A673 (cell line): Measurements from ENCODE around the gene OR2G6.
"Not testable (repeated sequence)": the region's sequence is repeated elsewhere in the genome, so short reads cannot be mapped to it uniquely, and the experiment has no call there.

ENCODE experiments used
- EZH2 ChIP-seq: fragments of 200-600 bp; sonication (generic); IDR thresholded peaks from 2 replicates; pipeline ENCODE4 v1.6.1; 2017; ENCODE audit warnings: borderline replicate concordance, low read depth, mild to moderate bottlenecking, mixed read lengths, antibody characterized with exemption, low read length; ENCODE audit not compliant: poor library complexity, severe bottlenecking
- TF ChIP-seq, protein P1 (sequence below): fragments of 300-800, 200-600 bp; sonication (generic); conservative IDR thresholded peaks from 2 replicates; pipeline ENCODE4 v1.5.1; 2017; ENCODE audit warnings: low read depth, mild to moderate bottlenecking, antibody characterized with exemption, low read length, moderate library complexity, mixed read lengths

DNA sequence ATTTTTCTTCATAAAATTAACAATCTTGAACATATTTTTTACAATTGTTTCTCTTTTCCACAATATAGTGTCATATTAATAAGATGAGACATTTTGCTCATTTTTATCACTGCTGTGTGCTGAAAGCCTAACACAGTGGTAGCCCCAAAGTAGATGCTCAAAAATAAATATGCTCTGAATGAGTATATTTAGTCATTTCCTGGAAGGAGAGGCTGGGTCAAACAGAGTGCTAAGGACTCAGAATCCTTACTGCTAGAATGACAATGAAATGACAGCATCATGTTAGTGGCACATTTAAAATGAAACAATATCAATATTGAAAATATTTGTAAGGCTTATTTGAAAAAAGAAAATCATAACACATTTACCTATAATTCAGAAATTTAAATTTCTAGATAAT lies 29.6 kb downstream of the OR2G6 start:
- TF ChIP-seq, protein P1, sequence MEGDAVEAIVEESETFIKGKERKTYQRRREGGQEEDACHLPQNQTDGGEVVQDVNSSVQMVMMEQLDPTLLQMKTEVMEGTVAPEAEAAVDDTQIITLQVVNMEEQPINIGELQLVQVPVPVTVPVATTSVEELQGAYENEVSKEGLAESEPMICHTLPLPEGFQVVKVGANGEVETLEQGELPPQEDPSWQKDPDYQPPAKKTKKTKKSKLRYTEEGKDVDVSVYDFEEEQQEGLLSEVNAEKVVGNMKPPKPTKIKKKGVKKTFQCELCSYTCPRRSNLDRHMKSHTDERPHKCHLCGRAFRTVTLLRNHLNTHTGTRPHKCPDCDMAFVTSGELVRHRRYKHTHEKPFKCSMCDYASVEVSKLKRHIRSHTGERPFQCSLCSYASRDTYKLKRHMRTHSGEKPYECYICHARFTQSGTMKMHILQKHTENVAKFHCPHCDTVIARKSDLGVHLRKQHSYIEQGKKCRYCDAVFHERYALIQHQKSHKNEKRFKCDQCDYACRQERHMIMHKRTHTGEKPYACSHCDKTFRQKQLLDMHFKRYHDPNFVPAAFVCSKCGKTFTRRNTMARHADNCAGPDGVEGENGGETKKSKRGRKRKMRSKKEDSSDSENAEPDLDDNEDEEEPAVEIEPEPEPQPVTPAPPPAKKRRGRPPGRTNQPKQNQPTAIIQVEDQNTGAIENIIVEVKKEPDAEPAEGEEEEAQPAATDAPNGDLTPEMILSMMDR, result not testable (repeated sequence)
- TF ChIP-seq EZH2, result not testable (repeated sequence)
